Astrocyte (in vitro differentiated cells and primary cell): Measurements from ENCODE around the gene GLB1L3.
"Not testable (repeated sequence)": the region's sequence is repeated elsewhere in the genome, so short reads cannot be mapped to it uniquely, and the experiment has no call there.

ENCODE experiments used
- EZH2 ChIP-seq: IDR thresholded peaks from 2 replicates; pipeline ENCODE4 v1.6.1; 2012; ENCODE audit warnings: mild to moderate bottlenecking, low read length, inconsistent platforms; ENCODE audit not compliant: insufficient read depth
- TF ChIP-seq, protein P1 (sequence below): IDR thresholded peaks from 2 replicates; pipeline ENCODE4 v1.5.1; 2011; ENCODE audit warnings: low read depth, mild to moderate bottlenecking, inconsistent platforms, low read length, moderate library complexity; ENCODE audit not compliant: insufficient read depth

DNA sequence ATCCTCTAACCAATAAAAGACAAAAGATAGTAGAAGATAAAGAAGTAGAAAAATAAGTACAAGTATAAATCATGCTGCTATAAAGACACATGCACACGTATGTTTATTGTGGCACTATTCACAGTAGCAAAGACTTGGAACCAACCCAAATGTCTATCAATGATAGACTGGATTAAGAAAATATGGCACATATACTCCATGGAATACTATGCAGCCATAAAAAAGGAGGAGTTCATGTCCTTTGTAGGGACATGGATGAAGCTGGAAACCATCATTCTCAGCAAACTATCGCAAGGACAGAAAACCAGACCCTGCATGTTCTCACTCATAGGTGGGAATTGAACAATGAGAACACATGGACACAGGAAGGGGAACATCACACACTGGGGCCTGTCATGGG, 45.2 kb downstream of the GLB1L3 start:
- TF ChIP-seq, protein P1, sequence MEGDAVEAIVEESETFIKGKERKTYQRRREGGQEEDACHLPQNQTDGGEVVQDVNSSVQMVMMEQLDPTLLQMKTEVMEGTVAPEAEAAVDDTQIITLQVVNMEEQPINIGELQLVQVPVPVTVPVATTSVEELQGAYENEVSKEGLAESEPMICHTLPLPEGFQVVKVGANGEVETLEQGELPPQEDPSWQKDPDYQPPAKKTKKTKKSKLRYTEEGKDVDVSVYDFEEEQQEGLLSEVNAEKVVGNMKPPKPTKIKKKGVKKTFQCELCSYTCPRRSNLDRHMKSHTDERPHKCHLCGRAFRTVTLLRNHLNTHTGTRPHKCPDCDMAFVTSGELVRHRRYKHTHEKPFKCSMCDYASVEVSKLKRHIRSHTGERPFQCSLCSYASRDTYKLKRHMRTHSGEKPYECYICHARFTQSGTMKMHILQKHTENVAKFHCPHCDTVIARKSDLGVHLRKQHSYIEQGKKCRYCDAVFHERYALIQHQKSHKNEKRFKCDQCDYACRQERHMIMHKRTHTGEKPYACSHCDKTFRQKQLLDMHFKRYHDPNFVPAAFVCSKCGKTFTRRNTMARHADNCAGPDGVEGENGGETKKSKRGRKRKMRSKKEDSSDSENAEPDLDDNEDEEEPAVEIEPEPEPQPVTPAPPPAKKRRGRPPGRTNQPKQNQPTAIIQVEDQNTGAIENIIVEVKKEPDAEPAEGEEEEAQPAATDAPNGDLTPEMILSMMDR: not testable (repeated sequence)
- TF ChIP-seq EZH2: not testable (repeated sequence)
